ENCODE measurements around the gene POLR3C.
A peak's percentile ranks its signal among the peaks of the same experiment; 100 is the strongest.

The POLR3C gene, protein sequence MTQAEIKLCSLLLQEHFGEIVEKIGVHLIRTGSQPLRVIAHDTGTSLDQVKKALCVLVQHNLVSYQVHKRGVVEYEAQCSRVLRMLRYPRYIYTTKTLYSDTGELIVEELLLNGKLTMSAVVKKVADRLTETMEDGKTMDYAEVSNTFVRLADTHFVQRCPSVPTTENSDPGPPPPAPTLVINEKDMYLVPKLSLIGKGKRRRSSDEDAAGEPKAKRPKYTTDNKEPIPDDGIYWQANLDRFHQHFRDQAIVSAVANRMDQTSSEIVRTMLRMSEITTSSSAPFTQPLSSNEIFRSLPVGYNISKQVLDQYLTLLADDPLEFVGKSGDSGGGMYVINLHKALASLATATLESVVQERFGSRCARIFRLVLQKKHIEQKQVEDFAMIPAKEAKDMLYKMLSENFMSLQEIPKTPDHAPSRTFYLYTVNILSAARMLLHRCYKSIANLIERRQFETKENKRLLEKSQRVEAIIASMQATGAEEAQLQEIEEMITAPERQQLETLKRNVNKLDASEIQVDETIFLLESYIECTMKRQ

DNA sequence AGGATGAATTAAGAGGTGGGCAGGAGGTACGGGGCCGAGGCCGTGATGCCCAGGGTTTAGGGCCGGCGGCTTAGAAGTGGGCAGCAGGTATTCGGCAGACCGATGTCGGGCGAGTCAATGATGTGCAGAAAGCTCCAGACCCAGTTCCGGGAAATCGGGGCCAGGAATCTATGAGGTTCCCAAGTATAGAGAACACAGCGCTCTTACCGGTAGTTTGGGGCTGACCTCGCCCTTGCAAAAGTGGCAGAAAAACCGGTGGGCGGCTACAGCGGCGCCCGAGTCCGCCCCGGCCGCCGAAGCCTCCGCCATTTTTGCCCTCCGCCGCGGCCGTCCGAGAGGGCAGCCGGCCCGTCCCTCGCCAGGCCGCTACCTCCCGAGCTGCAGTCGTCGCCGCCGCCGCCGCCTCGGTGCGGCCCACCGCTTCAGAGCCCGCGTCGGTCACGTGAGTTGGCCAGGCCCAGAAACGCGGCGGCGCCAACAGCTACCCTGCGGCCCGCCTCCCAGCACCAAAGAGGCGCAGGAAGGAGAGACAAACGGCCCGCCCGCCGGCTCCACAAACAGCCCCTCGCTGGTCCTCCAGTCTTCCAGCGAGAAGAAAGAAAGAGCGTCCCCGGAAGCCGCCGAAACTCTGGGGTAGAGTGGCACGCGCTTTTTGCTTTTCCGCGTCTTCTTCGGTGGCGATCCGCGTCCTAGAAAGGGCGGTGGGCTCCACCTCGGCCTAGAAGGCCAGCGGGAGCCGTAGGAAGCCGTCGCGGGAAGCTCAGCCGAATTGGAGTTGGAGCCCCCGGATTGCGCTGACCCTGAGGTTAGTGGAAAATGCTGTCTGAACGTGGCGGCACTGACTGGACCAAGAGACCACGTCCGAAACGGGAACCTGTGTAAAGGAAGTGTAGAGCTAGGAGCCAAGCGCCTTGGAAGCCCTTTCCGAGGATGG lies at the start of gene POLR3C, which contains the start of gene RNF115:
POLR3C (plus strand) TSS at position 636 of the 934 bp plus-strand sequence. CDS start 1,577 bp downstream, outside the sequence.
RNF115 (minus strand) TSS at position 531 of the 934 bp plus-strand sequence; CDS start at position 309, 222 bp downstream.
- peak; percentile 90 for DNase-seq (ENCODE audit: low spot score)
- TF ChIP-seq, protein P1, sequence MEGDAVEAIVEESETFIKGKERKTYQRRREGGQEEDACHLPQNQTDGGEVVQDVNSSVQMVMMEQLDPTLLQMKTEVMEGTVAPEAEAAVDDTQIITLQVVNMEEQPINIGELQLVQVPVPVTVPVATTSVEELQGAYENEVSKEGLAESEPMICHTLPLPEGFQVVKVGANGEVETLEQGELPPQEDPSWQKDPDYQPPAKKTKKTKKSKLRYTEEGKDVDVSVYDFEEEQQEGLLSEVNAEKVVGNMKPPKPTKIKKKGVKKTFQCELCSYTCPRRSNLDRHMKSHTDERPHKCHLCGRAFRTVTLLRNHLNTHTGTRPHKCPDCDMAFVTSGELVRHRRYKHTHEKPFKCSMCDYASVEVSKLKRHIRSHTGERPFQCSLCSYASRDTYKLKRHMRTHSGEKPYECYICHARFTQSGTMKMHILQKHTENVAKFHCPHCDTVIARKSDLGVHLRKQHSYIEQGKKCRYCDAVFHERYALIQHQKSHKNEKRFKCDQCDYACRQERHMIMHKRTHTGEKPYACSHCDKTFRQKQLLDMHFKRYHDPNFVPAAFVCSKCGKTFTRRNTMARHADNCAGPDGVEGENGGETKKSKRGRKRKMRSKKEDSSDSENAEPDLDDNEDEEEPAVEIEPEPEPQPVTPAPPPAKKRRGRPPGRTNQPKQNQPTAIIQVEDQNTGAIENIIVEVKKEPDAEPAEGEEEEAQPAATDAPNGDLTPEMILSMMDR (IDR thresholded peaks at IDR 0.05; ENCODE audit: extremely low read depth, insufficient read depth, missing control alignments), result no peak
- in situ Hi-C loops (cut with MboI; ENCODE audit: low pct_unique_long_range_greater_than_20kb, low sequenced_read_pairs, unreplicated experiment), result no loop called here

DNA sequence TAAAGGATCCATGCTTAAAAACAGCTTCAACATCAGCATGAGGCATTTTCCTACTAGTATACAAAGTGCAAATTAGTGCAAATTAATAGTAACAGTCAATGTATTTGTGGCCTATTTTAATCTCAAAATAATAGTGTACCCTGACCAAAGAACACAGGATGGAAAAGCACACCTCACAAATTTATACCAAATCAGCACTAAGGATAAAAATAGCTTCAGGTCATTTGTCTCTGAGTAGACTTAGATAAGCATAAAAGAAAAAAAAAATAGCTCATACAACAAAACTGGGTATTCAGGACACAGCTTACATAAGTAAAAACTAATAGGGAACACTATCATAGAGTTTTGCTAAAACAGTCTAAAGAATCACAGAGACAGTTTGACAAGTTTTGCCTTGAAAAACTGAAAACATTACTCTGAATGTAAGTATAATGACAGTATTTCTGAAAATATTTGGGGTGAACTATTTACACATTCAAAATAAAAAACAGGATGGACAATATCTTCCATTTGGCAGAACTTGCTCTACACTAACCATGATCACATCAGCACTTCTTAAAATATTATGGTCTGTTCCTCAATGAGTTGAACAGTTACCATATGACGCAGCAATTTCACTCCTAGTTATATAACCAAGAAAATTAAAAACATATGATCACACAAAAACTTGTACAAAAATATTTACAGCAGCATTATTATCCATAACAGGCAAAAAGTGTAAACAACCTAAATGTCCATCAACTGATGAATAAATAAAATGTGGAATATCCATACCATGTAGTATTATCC lies 46.4 kb upstream of the POLR3C start:
- TF ChIP-seq, protein P1 (IDR thresholded peaks at IDR 0.05; ENCODE audit: extremely low read depth, insufficient read depth, missing control alignments), result no peak
- in situ Hi-C loops (cut with MboI; ENCODE audit: low pct_unique_long_range_greater_than_20kb, low sequenced_read_pairs, unreplicated experiment), result no loop called here
- DNase-seq (ENCODE audit: low spot score), result no peak

DNA sequence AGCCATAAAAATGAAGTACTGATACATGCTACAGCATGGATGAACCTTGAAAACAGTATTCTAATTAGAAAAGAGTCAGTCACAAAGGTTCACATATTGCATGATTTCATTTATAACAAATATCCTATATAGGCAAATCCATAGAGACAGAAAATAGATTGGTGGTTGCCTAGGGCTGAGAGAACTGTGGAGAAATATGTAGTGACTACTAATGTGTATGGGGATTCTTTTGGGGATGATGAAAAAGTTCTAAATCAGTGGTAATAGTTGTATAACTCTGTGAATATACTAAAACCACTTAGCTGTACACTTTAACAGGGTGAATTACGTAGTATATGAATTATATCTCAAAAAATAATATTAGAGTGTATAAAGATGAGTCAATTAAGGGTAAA lies 45.9 kb upstream of the POLR3C start:
- in situ Hi-C loops (cut with MboI; ENCODE audit: low pct_unique_long_range_greater_than_20kb, low sequenced_read_pairs, unreplicated experiment), result no loop called here
- DNase-seq (ENCODE audit: low spot score), result no peak
- TF ChIP-seq, protein P1 (IDR thresholded peaks at IDR 0.05; ENCODE audit: extremely low read depth, insufficient read depth, missing control alignments), result no peak

DNA sequence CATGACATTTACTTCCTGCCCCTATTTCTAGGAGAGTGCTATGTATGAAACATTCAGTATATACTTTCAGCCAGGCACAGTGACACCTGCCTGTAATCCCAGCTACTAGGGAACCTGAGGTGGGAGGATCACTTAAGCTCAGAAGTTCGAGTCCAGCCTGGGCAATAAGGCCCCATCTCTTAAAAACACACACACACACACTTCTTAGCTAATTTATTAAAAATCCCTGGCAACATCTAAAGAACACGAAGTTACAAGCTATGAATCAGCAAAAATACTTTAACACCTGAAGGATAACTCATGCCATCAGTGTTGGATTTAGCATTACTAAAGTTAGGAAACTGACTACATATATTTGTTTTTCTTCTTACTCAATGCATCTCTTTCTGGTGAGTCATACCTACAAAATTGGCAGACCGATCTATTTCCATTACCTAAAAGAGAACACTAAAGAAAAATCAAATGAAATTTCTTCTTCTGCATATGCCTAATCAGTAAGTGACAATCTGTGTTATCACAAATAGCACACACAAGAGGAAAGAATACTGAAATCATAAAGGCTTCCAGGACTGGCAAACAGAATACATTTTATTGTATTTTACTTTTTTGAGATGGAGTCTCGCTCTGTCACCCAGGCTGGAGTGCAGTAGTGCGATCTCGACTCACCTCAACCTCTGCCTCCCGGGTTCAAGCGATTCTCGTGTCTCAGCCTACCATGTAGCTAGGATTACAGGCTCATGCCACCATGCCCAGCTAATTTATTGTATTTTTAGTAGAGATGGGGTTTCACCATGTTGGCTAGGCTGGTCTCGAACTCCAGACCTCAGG lies 41.5 kb upstream of the POLR3C start:
- no peak for DNase-seq (ENCODE audit: low spot score)
- TF ChIP-seq, protein P1 (IDR thresholded peaks at IDR 0.05; ENCODE audit: extremely low read depth, insufficient read depth, missing control alignments), result no peak
- in situ Hi-C loops (cut with MboI; ENCODE audit: low pct_unique_long_range_greater_than_20kb, low sequenced_read_pairs, unreplicated experiment), result no loop called here

DNA sequence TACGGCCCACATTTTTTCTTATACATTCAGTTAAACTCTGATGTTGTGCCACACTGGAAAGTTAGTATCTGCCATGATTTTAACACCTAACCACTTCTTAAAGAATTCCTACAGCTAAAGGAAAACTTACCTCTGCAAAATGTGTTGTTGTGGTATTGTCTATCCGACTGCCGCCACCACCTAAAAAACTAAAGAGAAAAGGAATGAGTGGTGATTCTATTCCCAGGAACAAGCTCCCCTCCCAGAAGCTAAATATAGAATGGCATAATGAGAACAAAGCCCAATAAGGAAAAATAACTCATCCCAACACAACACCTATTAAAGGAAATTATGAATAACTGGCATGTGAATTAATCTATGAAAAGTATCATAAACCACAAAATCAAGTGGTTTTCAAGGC lies 39.6 kb upstream of the POLR3C start:
- DNase-seq (ENCODE audit: low spot score), result no peak
- in situ Hi-C loops (cut with MboI; ENCODE audit: low pct_unique_long_range_greater_than_20kb, low sequenced_read_pairs, unreplicated experiment), result no loop called here
- TF ChIP-seq, protein P1 (IDR thresholded peaks at IDR 0.05; ENCODE audit: extremely low read depth, insufficient read depth, missing control alignments), result no peak
